NCI-H1694 treated with DMSO at 0.1 percent for 48 hours (cell line): ENCODE results near the gene KIAA1217.
A peak's percentile ranks its signal among the peaks of the same experiment; 100 is the strongest.

ENCODE experiments used
- DNase-seq: peaks from one replicate; lab custom pipeline; 2025; lab: John Stamatoyannopoulos, UW

KIAA1217 gene

GRCh38 chr10:24496906-24497305 lies 288.0 kb downstream of the KIAA1217 start:
- DNase-seq: no peak

DNA sequence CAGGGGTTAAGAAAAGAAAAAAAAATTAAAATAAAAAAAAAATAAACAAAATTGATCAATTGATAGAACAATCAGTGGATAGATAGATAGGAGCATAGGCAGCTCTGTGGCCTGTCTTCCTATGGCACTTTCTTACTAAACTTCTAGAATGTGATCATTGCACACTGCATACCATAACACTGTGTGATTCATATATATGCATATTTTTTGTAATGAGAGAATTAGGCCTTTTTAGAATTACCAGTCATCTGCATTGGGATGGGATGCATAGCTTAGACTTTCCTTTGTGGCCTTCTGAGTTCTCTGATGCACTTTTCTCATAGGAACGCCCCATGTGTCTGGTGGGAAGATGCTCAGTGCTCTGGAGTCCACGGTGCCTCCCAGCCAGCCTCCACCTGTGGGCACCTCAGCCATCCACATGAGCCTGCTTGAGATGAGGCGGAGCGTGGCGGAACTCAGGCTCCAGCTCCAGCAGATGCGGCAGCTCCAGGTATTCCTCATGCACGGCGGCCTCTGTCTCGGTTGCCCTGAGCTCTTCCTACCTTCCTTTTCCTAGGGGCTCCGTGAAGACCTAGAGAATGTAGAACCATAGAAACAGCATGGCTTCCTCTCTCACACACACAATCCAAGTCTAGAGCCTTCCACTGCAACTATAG lies 292.2 kb downstream of the KIAA1217 start:
- DNase-seq: no peak

DNA sequence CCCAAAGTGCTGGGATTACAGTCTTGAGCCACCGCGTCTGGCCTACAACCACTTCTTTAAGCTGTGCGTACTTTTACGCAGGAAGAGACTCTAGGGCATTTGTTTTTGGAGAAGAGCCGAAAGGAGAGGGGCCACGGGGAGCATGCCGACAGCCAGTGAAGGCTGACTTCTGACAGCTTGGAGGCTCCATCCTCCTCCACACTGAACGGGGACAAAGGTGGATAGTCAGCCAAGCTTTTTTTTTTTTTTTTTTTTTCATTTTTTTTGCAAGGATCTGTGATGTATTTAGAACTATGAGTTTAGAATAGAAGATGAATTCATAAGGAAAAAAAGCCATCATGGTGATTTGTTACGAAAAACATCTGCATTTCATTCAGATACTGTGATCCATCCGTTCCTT lies 293.1 kb downstream of the KIAA1217 start:
- no peak for DNase-seq

GRCh38 chr10:24502801-24503460 lies 294.0 kb downstream of the KIAA1217 start:
- DNase-seq: no peak

GRCh38 chr10:24503461-24504320 lies 294.8 kb downstream of the KIAA1217 start:
- peak; percentile 26 for DNase-seq

DNA sequence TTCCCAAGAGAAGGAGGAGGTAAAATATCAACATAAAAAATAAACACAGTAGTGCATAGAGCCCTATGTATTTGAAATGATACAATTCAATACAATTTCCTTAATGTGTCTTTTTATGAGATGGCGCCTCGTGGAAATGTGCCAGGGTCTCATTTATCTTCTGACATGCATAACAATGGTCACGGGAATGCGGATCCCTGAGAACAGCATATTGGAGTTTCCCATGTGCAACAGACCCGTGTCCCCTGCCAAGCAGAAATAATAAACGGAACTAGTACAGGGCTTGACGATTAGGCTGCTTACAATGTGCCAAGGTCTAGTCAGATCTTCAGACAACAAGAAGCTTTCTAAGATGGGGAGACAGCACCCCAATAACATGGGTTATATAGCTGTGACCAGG lies 296.8 kb downstream of the KIAA1217 start:
- no peak for DNase-seq

- DNase-seq: no peak
These were observed 304.2 kb downstream of the KIAA1217 start for GRCh38 chr10:24513155-24513554.

DNA sequence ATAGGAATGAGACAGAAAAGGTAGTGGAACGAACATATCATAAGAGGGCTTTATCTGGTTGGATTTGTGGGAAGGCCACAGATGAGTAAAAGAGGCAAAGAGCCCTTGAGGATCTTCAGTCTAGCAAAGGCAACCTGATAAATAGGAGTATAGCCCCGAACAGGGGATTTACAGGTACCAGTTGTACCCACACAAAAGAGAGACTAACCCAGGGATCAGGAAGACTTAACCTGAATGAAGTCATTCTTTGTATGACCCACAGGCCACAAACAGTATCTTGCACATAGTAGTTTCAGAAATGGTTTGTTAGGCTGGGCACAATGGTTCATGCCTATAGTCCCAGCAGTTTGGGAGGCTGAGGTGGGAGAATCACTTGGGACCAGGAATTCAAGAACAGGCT lies 306.5 kb downstream of the KIAA1217 start:
- DNase-seq: no peak

DNA sequence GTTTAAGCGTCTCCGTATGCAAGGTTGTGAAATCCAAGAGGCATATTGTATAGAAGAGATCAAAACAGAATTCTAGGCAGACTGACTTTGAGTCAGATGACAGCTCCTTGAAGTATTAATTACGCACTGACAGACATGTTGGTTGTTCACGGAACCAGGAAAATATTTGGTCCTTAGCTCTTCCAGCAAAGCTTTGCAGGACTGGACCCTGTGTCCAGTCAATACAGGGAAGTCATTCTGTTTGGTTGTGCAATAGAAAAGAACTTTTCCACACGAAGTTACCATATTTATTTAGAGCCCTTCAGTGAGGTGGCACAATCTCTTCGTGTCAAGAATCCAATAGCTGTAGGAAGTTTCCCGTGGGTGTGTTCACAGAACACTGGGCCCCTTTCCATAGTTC lies 309.5 kb downstream of the KIAA1217 start:
- no peak for DNase-seq

DNA sequence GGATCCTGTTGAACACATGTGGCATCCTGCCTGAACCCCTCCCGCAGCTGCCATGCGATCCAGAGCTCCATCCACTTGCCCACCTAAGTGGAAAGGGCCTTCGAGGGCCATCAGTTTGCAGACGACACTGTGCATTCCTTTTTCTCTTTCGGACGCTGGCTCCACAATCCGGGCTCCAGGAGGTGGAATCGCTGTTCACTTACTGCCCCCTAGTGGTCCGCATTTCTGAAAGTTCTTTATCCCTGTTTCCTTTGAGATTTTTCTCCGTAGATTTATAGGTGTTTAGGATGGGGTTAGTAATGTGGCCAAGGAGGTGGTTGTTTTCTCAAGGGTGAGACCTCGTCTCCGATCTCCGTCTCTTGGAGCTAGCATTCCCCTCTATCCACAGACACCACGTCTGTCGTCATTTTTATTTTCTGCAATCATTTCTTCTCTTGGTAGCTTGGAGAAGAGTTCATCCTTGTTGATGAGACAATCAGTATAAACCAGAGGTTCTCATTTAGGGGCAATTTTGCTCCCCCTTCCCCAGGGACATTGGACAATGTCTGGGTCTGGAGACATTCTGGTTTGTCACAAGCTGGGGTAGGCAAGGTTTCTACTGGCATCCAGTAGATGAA lies 310.2 kb downstream of the KIAA1217 start:
- peak; percentile 33 for DNase-seq

GRCh38 chr10:24519950-24520349 lies 311.0 kb downstream of the KIAA1217 start:
- DNase-seq: no peak

GRCh38 chr10:24524314-24524713 lies 315.4 kb downstream of the KIAA1217 start:
- DNase-seq: no peak

DNA sequence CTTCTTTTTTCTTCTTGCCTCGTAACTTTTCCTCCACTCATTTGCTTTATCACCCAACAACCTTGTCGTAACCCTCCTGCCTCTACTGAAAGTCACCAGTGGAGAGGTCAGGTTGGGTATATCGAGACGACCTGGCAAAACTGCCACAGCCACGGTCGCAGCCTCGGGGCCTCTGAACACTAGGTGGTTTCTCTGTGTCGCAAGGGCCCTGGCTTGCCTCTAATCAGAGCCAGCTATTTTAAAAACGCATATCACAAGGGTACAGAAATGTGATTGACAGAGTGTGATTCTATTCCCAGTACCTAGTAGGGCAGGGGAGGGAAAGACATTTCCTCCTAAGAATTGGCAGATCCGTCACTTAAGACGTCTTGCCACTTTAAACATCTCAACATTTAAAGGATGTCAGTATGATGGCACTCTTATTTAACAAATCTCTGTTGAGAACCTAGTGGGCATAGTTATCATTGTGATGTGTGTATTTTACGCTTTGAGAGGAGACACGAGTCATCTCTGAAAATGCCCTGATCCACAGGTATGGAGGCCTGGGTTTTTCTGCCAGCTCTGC lies 317.2 kb downstream of the KIAA1217 start:
- DNase-seq: no peak

DNA sequence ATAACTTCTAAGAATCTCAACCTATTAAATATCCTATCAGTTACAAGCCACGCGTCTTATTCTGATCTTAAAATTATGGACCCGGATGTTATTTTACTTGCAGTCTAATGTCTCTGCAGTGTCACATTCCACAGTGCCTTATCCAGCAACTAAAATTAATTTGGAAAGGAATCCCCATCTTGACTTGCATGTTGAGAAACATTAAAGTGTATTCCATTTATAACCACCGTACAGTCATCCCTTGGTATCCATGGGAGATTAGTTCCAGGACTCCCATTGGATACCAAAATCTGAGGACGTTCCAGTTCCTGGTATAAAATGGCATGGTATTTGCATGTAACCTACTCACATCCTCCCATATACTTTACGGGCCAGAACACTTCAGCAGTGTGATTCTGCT lies 320.0 kb downstream of the KIAA1217 start:
- DNase-seq: no peak

GRCh38 chr10:24531439-24531838 lies 322.5 kb downstream of the KIAA1217 start:
- no peak for DNase-seq

GRCh38 chr10:24533981-24534380 lies 325.0 kb downstream of the KIAA1217 start:
- DNase-seq: no peak

- no peak for DNase-seq
These were observed 327.7 kb downstream of the KIAA1217 start for GRCh38 chr10:24536636-24537035.

DNA sequence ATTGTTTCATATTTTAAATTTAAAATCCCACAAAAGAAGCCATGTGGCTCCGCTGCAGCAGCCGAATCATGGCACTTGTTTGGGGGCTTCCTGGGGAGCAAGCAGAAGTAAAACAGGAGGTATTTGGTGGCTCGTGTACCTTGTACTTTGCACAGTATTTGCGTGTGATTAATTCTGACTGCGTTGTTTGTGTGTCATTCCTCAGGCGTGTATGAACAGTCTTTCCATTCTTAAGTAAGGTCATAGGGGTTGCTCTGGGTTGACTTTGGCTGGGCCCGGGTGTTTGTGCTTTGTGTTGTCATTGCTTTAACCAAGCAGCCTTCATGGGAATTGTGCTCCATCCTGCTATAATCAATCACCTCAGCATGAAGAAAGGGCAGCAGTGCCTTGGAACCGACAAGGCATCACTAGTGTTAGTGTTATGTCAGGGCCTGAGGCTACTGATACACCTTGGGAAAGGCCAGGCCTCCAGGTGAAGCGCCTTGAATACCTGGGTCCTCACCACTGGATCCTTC lies 332.4 kb downstream of the KIAA1217 start:
- no peak for DNase-seq

GRCh38 chr10:24542314-24543270 lies 333.7 kb downstream of the KIAA1217 start:
- no peak for DNase-seq

DNA sequence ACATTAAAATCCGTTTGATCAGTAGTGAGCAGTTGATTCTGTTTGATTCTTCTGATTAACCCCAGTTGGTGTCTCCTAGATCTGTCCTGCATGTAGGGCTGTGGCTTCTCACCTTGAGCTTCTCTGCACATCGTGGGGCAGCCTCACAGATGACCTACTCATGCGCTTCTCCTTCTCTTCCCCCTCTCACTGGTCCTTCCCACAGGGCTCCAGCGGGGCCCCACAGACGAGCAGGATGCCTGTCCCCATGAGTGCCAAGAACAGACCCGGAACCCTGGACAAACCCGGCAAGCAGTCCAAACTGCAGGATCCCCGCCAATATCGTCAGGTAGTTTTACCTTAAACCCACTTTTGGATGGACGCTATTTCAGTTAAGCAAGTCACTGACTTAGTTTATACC lies 335.8 kb downstream of the KIAA1217 start:
- DNase-seq: no peak

DNA sequence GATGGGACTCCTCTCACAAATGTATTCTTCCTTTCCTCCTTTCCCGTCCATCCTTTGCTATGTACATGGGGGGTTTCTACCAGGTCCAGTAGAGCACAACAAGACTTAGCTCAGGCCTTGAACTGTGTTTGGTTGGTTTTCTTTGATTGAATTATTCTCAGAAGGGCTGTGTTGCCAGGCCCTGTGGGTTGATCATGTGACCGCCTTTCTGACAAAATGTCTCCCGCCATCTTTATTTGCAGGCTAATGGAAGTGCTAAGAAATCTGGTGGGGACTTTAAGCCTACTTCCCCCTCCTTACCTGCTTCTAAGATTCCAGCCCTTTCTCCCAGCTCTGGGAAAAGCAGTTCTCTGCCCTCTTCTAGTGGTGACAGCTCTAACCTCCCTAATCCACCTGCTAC lies 336.6 kb downstream of the KIAA1217 start:
- no peak for DNase-seq
